ENCODE measurements around the gene CCT2. TPM values are rescaled to one million over a fixed set of nuclear protein-coding genes. Genes with fewer than 3 reads are reported as not detected.

Gene CCT2
- total RNA-seq, 1 donor from 2014 or later = 262 TPM

DNA sequence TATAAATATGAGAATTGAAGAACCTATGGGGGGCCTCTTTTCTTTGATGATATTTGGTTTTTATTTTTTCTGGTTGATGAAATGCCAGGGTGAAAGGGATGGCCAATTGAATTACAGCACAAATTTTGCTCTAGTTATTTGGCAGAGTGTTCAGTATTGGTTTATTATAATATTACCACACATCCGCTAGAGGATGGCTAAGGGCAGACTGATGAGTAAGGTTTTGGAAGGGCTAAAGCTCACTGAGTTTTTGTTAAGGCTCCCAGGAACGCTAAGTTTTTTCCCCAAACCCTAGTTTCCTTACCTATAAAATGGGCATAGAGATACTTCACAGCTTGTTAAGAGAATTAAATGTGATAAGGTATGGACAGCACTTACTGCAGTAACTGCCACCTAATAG, 59.8 kb downstream of the CCT2 start:
- Histone ChIP-seq H3K4me1 (ENCODE audit: insufficient read depth, low read length) (no peaks in the 10 kb centered on the region), H3K4me3 (ENCODE audit: insufficient read depth, low read depth, low read length) (no peak overlapping the region), H2AFZ (ENCODE audit: low read depth, low read length) (no peak overlapping the region), H3K36me3 (ENCODE audit: insufficient read depth, low read length) (no peaks in the 10 kb centered on the region), H3K27me3 (ENCODE audit: insufficient read depth, low read length) (no peaks in the 10 kb centered on the region), H4K20me1 (ENCODE audit: insufficient read depth, low read length) (no peaks in the 10 kb centered on the region), H3K9ac (ENCODE audit: low read length) (no peak overlapping the region), H3K9me3 (ENCODE audit: insufficient read depth, low read depth, low read length) (no peaks in the 10 kb centered on the region), H3K27ac (ENCODE audit: low read depth, low read length) (no peak overlapping the region), H3K4me2 (ENCODE audit: low read length) (no peak overlapping the region), H3K79me2 (ENCODE audit: insufficient read depth, low read length) (no peaks in the 10 kb centered on the region)
- Mint-ChIP-seq H3K27me3 (ENCODE audit: low read depth, unreplicated experiment) (no peaks in the 10 kb centered on the region), H3K4me1 (ENCODE audit: low read depth, unreplicated experiment) (peaks cover 19% of the 10 kb centered on the region), H3K4me3 (ENCODE audit: unreplicated experiment) (no peak overlapping the region), H3K36me3 (ENCODE audit: low read depth, unreplicated experiment) (no peaks in the 10 kb centered on the region), H3K27ac (ENCODE audit: unreplicated experiment) (no peak overlapping the region), H3K9me3 (ENCODE audit: unreplicated experiment) (no peaks in the 10 kb centered on the region)
- no peak for DNase-seq (ENCODE audit: low read depth)
- no peak for FAIRE-seq
- no peak for TF ChIP-seq EZH2 (IDR thresholded peaks at IDR 0.05; ENCODE audit: insufficient read depth, low read length)
- TF ChIP-seq, protein P1, sequence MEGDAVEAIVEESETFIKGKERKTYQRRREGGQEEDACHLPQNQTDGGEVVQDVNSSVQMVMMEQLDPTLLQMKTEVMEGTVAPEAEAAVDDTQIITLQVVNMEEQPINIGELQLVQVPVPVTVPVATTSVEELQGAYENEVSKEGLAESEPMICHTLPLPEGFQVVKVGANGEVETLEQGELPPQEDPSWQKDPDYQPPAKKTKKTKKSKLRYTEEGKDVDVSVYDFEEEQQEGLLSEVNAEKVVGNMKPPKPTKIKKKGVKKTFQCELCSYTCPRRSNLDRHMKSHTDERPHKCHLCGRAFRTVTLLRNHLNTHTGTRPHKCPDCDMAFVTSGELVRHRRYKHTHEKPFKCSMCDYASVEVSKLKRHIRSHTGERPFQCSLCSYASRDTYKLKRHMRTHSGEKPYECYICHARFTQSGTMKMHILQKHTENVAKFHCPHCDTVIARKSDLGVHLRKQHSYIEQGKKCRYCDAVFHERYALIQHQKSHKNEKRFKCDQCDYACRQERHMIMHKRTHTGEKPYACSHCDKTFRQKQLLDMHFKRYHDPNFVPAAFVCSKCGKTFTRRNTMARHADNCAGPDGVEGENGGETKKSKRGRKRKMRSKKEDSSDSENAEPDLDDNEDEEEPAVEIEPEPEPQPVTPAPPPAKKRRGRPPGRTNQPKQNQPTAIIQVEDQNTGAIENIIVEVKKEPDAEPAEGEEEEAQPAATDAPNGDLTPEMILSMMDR (IDR thresholded peaks at IDR 0.05; ENCODE audit: insufficient read depth, low read depth, low read length) = no peak

DNA sequence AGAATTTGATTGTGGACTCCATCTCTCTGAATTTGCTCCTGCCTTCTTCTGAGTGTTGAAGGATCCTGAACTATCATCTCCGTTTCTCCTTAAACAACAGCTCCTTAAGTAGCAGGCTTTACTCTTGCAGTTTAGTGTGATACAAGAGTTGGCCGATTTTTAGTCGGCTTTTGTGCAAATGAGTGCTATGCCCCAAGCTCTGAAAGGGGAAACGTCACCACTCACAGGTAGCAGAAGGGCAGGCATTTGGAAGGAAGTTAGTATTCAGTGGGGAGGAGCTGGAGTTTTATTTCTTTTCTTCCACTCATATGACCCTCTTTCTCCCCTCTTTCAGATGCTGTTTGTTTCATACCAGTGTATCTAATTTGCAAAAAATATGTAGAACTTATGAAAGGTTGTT, 61.9 kb downstream of the CCT2 start:
- Histone ChIP-seq H3K9me3 (ENCODE audit: insufficient read depth, low read depth, low read length) (no peaks in the 10 kb centered on the region), H2AFZ (ENCODE audit: low read depth, low read length) (no peak overlapping the region), H3K9ac (ENCODE audit: low read length) (no peak overlapping the region), H3K27ac (ENCODE audit: low read depth, low read length) (no peak overlapping the region), H3K27me3 (ENCODE audit: insufficient read depth, low read length) (no peaks in the 10 kb centered on the region), H3K4me1 (ENCODE audit: insufficient read depth, low read length) (no peaks in the 10 kb centered on the region), H3K79me2 (ENCODE audit: insufficient read depth, low read length) (no peaks in the 10 kb centered on the region), H4K20me1 (ENCODE audit: insufficient read depth, low read length) (no peaks in the 10 kb centered on the region), H3K4me3 (ENCODE audit: insufficient read depth, low read depth, low read length) (no peak overlapping the region), H3K4me2 (ENCODE audit: low read length) (no peak overlapping the region), H3K36me3 (ENCODE audit: insufficient read depth, low read length) (no peaks in the 10 kb centered on the region)
- no peaks in the 10 kb centered on the region for H3K27me3 Mint-ChIP-seq (ENCODE audit: low read depth, unreplicated experiment)
- no peak overlapping the region for H3K27ac Mint-ChIP-seq (ENCODE audit: unreplicated experiment)
- H3K9me3 Mint-ChIP-seq (ENCODE audit: unreplicated experiment) = no peaks in the 10 kb centered on the region
- no peak for DNase-seq (ENCODE audit: low read depth)
- H3K36me3 Mint-ChIP-seq (ENCODE audit: low read depth, unreplicated experiment) = no peaks in the 10 kb centered on the region
- H3K4me3 Mint-ChIP-seq (ENCODE audit: unreplicated experiment) = no peak overlapping the region
- TF ChIP-seq, protein P1 (IDR thresholded peaks at IDR 0.05; ENCODE audit: insufficient read depth, low read depth, low read length) = no peak
- no peak for TF ChIP-seq EZH2 (IDR thresholded peaks at IDR 0.05; ENCODE audit: insufficient read depth, low read length)
- H3K4me1 Mint-ChIP-seq (ENCODE audit: low read depth, unreplicated experiment) = peaks cover 23% of the 10 kb centered on the region
- FAIRE-seq = no peak

- no peaks in the 10 kb centered on the region for H3K27me3 Mint-ChIP-seq (ENCODE audit: low read depth, unreplicated experiment)
- H3K4me3 Mint-ChIP-seq (ENCODE audit: unreplicated experiment) = no peak overlapping the region
- H3K27me3 ChIP-seq (ENCODE audit: insufficient read depth, low read length) = no peaks in the 10 kb centered on the region
- peak overlapping the region; percentile 59 for H3K4me2 ChIP-seq (ENCODE audit: low read length)
- H3K4me1 Mint-ChIP-seq (ENCODE audit: low read depth, unreplicated experiment) = peaks cover 23% of the 10 kb centered on the region
- no peaks in the 10 kb centered on the region for H3K9me3 ChIP-seq (ENCODE audit: insufficient read depth, low read depth, low read length)
- no peaks in the 10 kb centered on the region for H3K4me1 ChIP-seq (ENCODE audit: insufficient read depth, low read length)
- DNase-seq (ENCODE audit: low read depth) (peak; percentile 96), FAIRE-seq (peak; percentile 80)
- TF ChIP-seq EZH2 (IDR thresholded peaks at IDR 0.05; ENCODE audit: insufficient read depth, low read length) = no peak
- TF ChIP-seq, protein P1 (IDR thresholded peaks at IDR 0.05; ENCODE audit: insufficient read depth, low read depth, low read length) = no peak
- H3K4me3 ChIP-seq (ENCODE audit: insufficient read depth, low read depth, low read length) = no peak overlapping the region
- H3K27ac ChIP-seq (ENCODE audit: low read depth, low read length) = peak overlapping the region; percentile 61
- peak overlapping the region; percentile 34 for H2AFZ ChIP-seq (ENCODE audit: low read depth, low read length)
- H3K36me3 Mint-ChIP-seq (ENCODE audit: low read depth, unreplicated experiment) = no peaks in the 10 kb centered on the region
- peak overlapping the region; percentile 85 for H3K27ac Mint-ChIP-seq (ENCODE audit: unreplicated experiment)
- H4K20me1 ChIP-seq (ENCODE audit: insufficient read depth, low read length) = no peaks in the 10 kb centered on the region
- no peaks in the 10 kb centered on the region for H3K79me2 ChIP-seq (ENCODE audit: insufficient read depth, low read length)
- peaks cover under 1% of the 10 kb centered on the region for H3K9me3 Mint-ChIP-seq (ENCODE audit: unreplicated experiment)
- H3K36me3 ChIP-seq (ENCODE audit: insufficient read depth, low read length) = no peaks in the 10 kb centered on the region
- H3K9ac ChIP-seq (ENCODE audit: low read length) = no peak overlapping the region
Observed at GRCh38 chr12:69648476-69648875, 63.2 kb downstream of the CCT2 start.

Measured in astrocyte (in vitro differentiated cells and primary cell).